Heart left ventricle (tissue), 13 donors: Measurements from ENCODE around the gene CLEC4G.

Experiments
- POLR2A ChIP-seq, 2 donors: fragments of 450-650 bp; IDR thresholded peaks; one replicate each; pipeline ENCODE4 v1.6.1; 2017; ENCODE audit warnings: antibody characterized with exemption in 2 of 2, mild to moderate bottlenecking in 2 of 2, moderate library complexity in 2 of 2
- TF ChIP-seq, protein P1 (sequence below), 12 donors: fragments of 200-600 bp; sonication (generic) in 4 of 12; IDR thresholded peaks; one replicate each; pipeline versions ENCODE4 v1.5.0 to v1.8.0; 2018 to 2022; ENCODE audit warnings: antibody characterized with exemption in 12 of 12, mild to moderate bottlenecking in 5 of 12
- donor health status: ischemic (EF 13 %, LVEDD 7.1; RV severe dilation, severe dysfunction).
- donor health status: DM: no; HTN: yes; CAD: no.
- donor health status: DM: no; HTN: no; CAD: no.
- donor health status: ischemic (EF 25% LVEDD 6.9; RV normal size, moderate dysfunction).
- donor health status: ischemic (EF 25% LVEDD 5.7; RV mildly dilated, moderate dysfunction).
- donor health status: ischemic (EF 35%, LVEDD 5.7; RV mildly dilated, moderate dysfunction).
- donor health status: nonischemic (EF 11% LVEDD 7.7; RV severe dilation, severe dysfunction).
- donor health status: DM: yes; HTN: yes; CAD: no.
- donor health status: PGD.
- donor health status: ischemic (EF 29% LVEDD 5.4; RV normal size, mild dysfunction).
- donor health status: nonischemic (EF 23%, LVEDD 6.1; RV moderate dilation, normal function).

- TF ChIP-seq, protein P1, sequence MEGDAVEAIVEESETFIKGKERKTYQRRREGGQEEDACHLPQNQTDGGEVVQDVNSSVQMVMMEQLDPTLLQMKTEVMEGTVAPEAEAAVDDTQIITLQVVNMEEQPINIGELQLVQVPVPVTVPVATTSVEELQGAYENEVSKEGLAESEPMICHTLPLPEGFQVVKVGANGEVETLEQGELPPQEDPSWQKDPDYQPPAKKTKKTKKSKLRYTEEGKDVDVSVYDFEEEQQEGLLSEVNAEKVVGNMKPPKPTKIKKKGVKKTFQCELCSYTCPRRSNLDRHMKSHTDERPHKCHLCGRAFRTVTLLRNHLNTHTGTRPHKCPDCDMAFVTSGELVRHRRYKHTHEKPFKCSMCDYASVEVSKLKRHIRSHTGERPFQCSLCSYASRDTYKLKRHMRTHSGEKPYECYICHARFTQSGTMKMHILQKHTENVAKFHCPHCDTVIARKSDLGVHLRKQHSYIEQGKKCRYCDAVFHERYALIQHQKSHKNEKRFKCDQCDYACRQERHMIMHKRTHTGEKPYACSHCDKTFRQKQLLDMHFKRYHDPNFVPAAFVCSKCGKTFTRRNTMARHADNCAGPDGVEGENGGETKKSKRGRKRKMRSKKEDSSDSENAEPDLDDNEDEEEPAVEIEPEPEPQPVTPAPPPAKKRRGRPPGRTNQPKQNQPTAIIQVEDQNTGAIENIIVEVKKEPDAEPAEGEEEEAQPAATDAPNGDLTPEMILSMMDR (IDR thresholded peaks at IDR 0.05): no peak
- no peak for TF ChIP-seq POLR2A (IDR thresholded peaks at IDR 0.05)
These were observed 13.2 kb upstream of the CLEC4G start for GRCh38 chr19:7744871-7745650.
